ENCODE data around the gene DLX6.
A peak's percentile ranks its signal among the peaks of the same experiment; 100 is the strongest.
"Not testable (repeated sequence)": the region's sequence is repeated elsewhere in the genome, so short reads cannot be mapped to it uniquely, and the experiment has no call there.

Gene DLX6

GRCh38 chr7:97024209-97025129 is 19.1 kb downstream of the DLX6 start, which contains the start of gene DLX5:
Gene DLX5, minus strand, starts transcription at chr7:97024831. Its CDS starts 208 bp downstream, at chr7:97024623.
- DNase-seq, result no peak

- no peak for DNase-seq
These were observed 19.8 kb downstream of the DLX6 start for GRCh38 chr7:97025130-97025499.

GRCh38 chr7:97025983-97026714 is 20.8 kb downstream of the DLX6 start:
- no peak for DNase-seq

- DNase-seq, result no peak
These were observed 21.5 kb downstream of the DLX6 start for GRCh38 chr7:97026715-97027426.

GRCh38 chr7:97027427-97028234 is 22.3 kb downstream of the DLX6 start:
- peak; percentile 68 for DNase-seq

GRCh38 chr7:97034213-97034852 is 29.0 kb downstream of the DLX6 start:
- DNase-seq, result not testable (repeated sequence)

- DNase-seq, result no peak
These were observed 34.2 kb downstream of the DLX6 start for GRCh38 chr7:97039374-97040065.

- DNase-seq, result no peak
These were observed 37.9 kb downstream of the DLX6 start for GRCh38 chr7:97043281-97043680.
